WERI-Rb-1 (cell line): ENCODE results near the gene SETBP1.

ENCODE experiments used
- DNase-seq: peaks from one replicate; pipeline ENCODE4 v3.0.0-alpha.2; 2020
- H3K27ac ChIP-seq: fragments of 250-450 bp; sonication (Bioruptor Pico); 2 replicates; pipeline ENCODE4 v1.5.1; 2020; ENCODE audit warnings: mild to moderate bottlenecking, moderate library complexity
- H3K27me3 ChIP-seq: fragments of 250-450 bp; sonication (Bioruptor Pico); 2 replicates; pipeline ENCODE4 v1.5.1; 2021; ENCODE audit warnings: mild to moderate bottlenecking, low read depth, moderate library complexity; ENCODE audit not compliant: insufficient read depth, severe bottlenecking
- H3K36me3 ChIP-seq: fragments of 250-450 bp; sonication (Bioruptor Pico); 2 replicates; pipeline ENCODE4 v1.5.1; 2020; ENCODE audit warnings: mild to moderate bottlenecking, moderate library complexity
- H3K4me3 ChIP-seq: 2 replicates; pipeline ENCODE4 v1.5.1; 2011; ENCODE audit warnings: low read depth, mild to moderate bottlenecking, control low read depth, low read length
- H3K9me3 ChIP-seq: fragments of 250-450 bp; sonication (Bioruptor Pico); 2 replicates; pipeline ENCODE4 v1.5.1; 2021; ENCODE audit warnings: mild to moderate bottlenecking, moderate library complexity; ENCODE audit not compliant: severe bottlenecking
- TF ChIP-seq, protein P1 (sequence below): IDR thresholded peaks from 2 replicates; pipeline ENCODE4 v1.5.1; 2011; ENCODE audit warnings: low read depth, mild to moderate bottlenecking, control low read depth, inconsistent platforms, low read length

SETBP1 gene

GRCh38 chr18:44673256-44673880 lies 7.3 kb upstream of the SETBP1 start:
- H3K4me3 ChIP-seq, result no peak overlapping the region
- peaks cover 56% of the 10 kb centered on the region for H3K27me3 ChIP-seq
- TF ChIP-seq, protein P1, sequence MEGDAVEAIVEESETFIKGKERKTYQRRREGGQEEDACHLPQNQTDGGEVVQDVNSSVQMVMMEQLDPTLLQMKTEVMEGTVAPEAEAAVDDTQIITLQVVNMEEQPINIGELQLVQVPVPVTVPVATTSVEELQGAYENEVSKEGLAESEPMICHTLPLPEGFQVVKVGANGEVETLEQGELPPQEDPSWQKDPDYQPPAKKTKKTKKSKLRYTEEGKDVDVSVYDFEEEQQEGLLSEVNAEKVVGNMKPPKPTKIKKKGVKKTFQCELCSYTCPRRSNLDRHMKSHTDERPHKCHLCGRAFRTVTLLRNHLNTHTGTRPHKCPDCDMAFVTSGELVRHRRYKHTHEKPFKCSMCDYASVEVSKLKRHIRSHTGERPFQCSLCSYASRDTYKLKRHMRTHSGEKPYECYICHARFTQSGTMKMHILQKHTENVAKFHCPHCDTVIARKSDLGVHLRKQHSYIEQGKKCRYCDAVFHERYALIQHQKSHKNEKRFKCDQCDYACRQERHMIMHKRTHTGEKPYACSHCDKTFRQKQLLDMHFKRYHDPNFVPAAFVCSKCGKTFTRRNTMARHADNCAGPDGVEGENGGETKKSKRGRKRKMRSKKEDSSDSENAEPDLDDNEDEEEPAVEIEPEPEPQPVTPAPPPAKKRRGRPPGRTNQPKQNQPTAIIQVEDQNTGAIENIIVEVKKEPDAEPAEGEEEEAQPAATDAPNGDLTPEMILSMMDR, result no peak
- no peaks in the 10 kb centered on the region for H3K9me3 ChIP-seq
- DNase-seq, result no peak
- H3K36me3 ChIP-seq, result no peaks in the 10 kb centered on the region
- H3K27ac ChIP-seq, result no peak overlapping the region

DNA sequence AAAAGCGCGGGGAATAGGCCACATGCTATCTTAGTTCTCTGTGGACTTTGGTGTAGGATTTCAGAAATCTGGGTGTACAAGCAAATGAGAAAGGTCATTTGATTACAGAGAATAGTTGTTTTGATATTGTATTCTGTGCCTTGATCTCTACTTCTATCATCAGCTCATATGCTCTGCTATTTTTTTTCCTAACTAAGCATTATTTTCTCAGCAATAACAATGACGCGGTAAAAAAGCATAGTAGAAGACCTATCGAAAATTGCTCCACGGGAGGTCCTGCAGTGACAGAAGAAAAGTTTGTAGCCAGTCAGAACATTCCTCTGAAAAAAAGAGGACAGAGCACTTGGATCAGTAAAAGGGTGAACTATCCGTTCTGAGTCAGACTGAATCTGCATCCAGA lies 2.8 kb upstream of the SETBP1 start:
- Histone ChIP-seq H3K27me3 (peaks cover 23% of the 10 kb centered on the region), H3K27ac (no peak overlapping the region), H3K4me3 (no peak overlapping the region), H3K36me3 (no peaks in the 10 kb centered on the region), H3K9me3 (no peaks in the 10 kb centered on the region)
- TF ChIP-seq, protein P1, result no peak
- no peak for DNase-seq

GRCh38 chr18:44678725-44679055 lies 2.0 kb upstream of the SETBP1 start:
- H3K27me3 ChIP-seq, result peaks cover 17% of the 10 kb centered on the region
- H3K36me3 ChIP-seq, result no peaks in the 10 kb centered on the region
- no peaks in the 10 kb centered on the region for H3K9me3 ChIP-seq
- DNase-seq, result no peak
- no peak overlapping the region; the same call in 1 of the 2 replicates for H3K4me3 ChIP-seq
- no peak overlapping the region for H3K27ac ChIP-seq
- TF ChIP-seq, protein P1, result no peak

DNA sequence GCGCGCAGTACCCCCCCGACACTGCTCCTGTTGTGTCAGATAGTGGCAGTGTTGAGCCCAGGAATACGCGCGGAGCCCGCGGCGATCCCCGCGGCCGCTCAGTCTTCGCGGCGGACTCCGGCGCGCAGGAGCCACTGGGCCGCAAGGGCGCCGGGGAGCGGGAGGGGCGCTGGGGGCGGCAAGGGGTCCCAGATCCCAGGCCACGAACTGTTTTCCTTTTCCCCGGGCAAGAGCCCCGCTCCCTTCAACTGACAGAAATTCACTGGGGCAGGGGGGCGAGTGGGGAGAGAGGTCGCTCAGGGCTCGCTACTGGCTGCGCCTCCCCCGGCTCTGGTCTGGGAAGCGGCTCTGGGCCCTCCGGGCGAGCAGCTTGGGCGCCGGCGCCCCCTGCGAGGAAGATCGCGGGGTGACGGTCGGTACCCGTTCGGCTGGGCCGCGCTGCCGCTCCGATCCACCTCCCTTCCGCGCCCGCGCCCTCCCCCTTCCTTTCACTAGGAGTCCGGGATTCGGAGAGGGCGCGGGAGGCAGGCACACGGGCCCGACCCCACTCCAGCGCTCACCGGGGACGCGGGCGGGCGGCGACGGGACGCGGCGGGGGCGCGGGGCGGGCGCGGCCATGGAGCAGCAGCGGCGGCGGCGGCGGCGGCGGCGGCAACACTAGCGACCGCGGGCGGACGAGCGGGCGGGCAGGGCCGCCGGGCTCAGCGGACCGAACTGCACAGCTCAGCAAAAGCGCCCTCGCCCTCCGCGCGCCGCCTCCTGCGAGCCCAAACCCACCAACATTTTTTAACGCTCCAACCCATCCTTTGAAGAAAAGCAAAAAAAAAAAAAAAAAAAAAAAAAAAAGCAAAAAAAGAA lies 1.4 kb upstream of the SETBP1 start:
- TF ChIP-seq, protein P1, result peak; percentile 65
- Histone ChIP-seq H3K9me3 (no peaks in the 10 kb centered on the region), H3K27ac (peak overlapping the region; percentile 60), H3K27me3 (peaks cover 12% of the 10 kb centered on the region), H3K36me3 (no peaks in the 10 kb centered on the region), H3K4me3 (peak overlapping the region; percentile 73)
- DNase-seq, result peak; percentile 83

DNA sequence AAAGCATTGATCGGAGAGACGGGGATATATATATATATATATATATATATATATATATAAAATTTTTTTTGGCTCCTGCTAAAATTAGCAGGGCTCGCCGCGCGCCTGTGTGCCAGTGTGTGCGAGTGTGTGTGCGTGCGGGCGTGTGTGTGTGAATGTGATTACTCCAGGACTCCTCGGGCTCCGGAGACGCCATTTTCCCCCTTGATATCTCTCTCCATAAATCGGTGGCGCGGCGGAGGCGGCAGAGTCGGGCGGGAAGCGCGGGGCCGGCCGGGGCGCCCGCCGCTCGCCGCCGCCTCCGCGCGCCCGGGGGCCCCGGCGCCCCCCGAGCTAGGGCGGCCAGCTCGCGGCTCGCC lies 795 bp upstream of the SETBP1 start:
- Histone ChIP-seq H3K27me3 (peaks cover 9% of the 10 kb centered on the region), H3K36me3 (no peaks in the 10 kb centered on the region), H3K9me3 (no peaks in the 10 kb centered on the region), H3K4me3 (peak overlapping the region; percentile 73), H3K27ac (no peak overlapping the region)
- peak; percentile 55 for DNase-seq
- TF ChIP-seq, protein P1, result no peak
